Epithelial cell of proximal tubule (primary cell): ENCODE measurements around the gene UGT1A3. TPM values are rescaled to one million over a fixed set of nuclear protein-coding genes. Genes with fewer than 3 reads are reported as not detected.

ENCODE experiments used
- DNase-seq: peaks from one replicate; pipeline ENCODE4 v3.0.0-alpha.2; 2011; ENCODE audit warnings: low read depth
- H3K4me3 ChIP-seq: 2 replicates; pipeline ENCODE4 v1.5.1; 2011; ENCODE audit warnings: low read depth, mild to moderate bottlenecking, low read length
- CTCF ChIP-seq: conservative IDR thresholded peaks from 2 replicates; pipeline ENCODE4 v1.5.1; 2012; ENCODE audit warnings: low read depth, mild to moderate bottlenecking, low read length
- total RNA-seq: library from RNA; depleted of rRNA; stranded (reverse); fragments of >200 nt; gene quantifications from 2 replicates; pipeline ENCODE4 v1.2.3, GENCODE V29; 2015

UGT1A3 gene
- total RNA-seq = not detected in 2 replicates

GRCh38 chr2:233728723-233729301 is at the start of gene UGT1A3:
Gene UGT1A3 (plus strand): TSS chr2:233729042. CDS start chr2:233729127, 85 bp downstream.
- no peak for TF ChIP-seq CTCF
- no peak within 1 kb of the TSS for H3K4me3 ChIP-seq
- DNase-seq = no peak

- no peak for TF ChIP-seq CTCF
- H3K4me3 ChIP-seq = no peak overlapping the region
- no peak for DNase-seq
Observed at GRCh38 chr2:233679196-233679595, 49.6 kb upstream of the UGT1A3 start.

- no peak overlapping the region for H3K4me3 ChIP-seq
- DNase-seq = no peak
- TF ChIP-seq CTCF = no peak
Observed at GRCh38 chr2:233680361-233681045, 48.3 kb upstream of the UGT1A3 start.

- no peak for DNase-seq
- TF ChIP-seq CTCF = no peak
Observed at GRCh38 chr2:233681521-233682099, 47.2 kb upstream of the UGT1A3 start, which contains the start of gene UGT1A7. Gene UGT1A7 (plus strand): TSS chr2:233681901. CDS start chr2:233681938, 37 bp downstream.

GRCh38 chr2:233684640-233685039 is 44.2 kb upstream of the UGT1A3 start:
- no peak for DNase-seq
- no peak overlapping the region for H3K4me3 ChIP-seq
- TF ChIP-seq CTCF = no peak

More at GRCh38 chr2:233681521-233682099, 47.2 kb upstream of the UGT1A3 start, which contains the start of gene UGT1A7:
- no peak within 1 kb of the TSS for H3K4me3 ChIP-seq

GRCh38 chr2:233686928-233687327 is 41.9 kb upstream of the UGT1A3 start:
- no peak overlapping the region for H3K4me3 ChIP-seq
- DNase-seq = no peak
- TF ChIP-seq CTCF = no peak
